Suprapubic skin (tissue), 4 donors: ENCODE data around the gene RUSC2. TPM values are rescaled to one million over a fixed set of nuclear protein-coding genes. Genes with fewer than 3 reads are reported as not detected.

ENCODE experiments used
- DNase-seq, 2 donors: peaks; one replicate each; pipeline ENCODE4 v3.0.0-alpha.2; 2019; ENCODE audit warnings: low spot score in 2 of 2
- H3K27ac ChIP-seq: fragments of 200-600 bp; sonication (generic); one replicate; pipeline ENCODE4 v1.5.1; 2019
- H3K27me3 ChIP-seq: fragments of 200-600 bp; sonication (generic); one replicate; pipeline ENCODE4 v1.5.1; 2019
- H3K36me3 ChIP-seq: fragments of 200-600 bp; sonication (generic); one replicate; pipeline ENCODE4 v1.5.1; 2019
- H3K4me1 ChIP-seq: fragments of 200-600 bp; sonication (generic); one replicate; pipeline ENCODE4 v1.5.1; 2019
- H3K4me3 ChIP-seq: fragments of 200-600 bp; sonication (generic); one replicate; pipeline ENCODE4 v1.5.1; 2019; ENCODE audit warnings: mild to moderate bottlenecking
- H3K9me3 ChIP-seq: fragments of 200-600 bp; sonication (generic); one replicate; pipeline ENCODE4 v1.5.1; 2019
- CTCF ChIP-seq, 2 donors: fragments of 200-600 bp in 1 of 2; fragments of 450-650 bp in 1 of 2; sonication (generic) in 1 of 2; IDR thresholded peaks; one replicate each; pipeline ENCODE4 v1.5.1; 2016 to 2019; ENCODE audit warnings: antibody characterized with exemption in 2 of 2, mild to moderate bottlenecking in 1 of 2, moderate library complexity in 1 of 2
- EP300 ChIP-seq: sonication (generic); formaldehyde crosslinking; IDR thresholded peaks from one replicate; pipeline ENCODE4 v1.6.1; 2017; ENCODE audit warnings: antibody characterized with exemption
- POLR2A ChIP-seq, 2 donors: fragments of 450-650 bp; IDR thresholded peaks; one replicate each; pipeline ENCODE4 v1.6.1; 2017; ENCODE audit warnings: antibody characterized with exemption in 2 of 2, mild to moderate bottlenecking in 2 of 2, moderate library complexity in 2 of 2
- POLR2AphosphoS5 ChIP-seq, 3 donors: sonication (generic); formaldehyde crosslinking; IDR thresholded peaks; one replicate each; pipeline ENCODE4 v1.6.1; 2017; ENCODE audit warnings: antibody characterized with exemption in 3 of 3
- WGBS: methylation state at CpG from one replicate; pipeline ENCODE4 v1.1.5; 2018; 5-methylcytosine and 5-hydroxymethylcytosine counted together
- total RNA-seq, 4 donors: library from RNA; depleted of rRNA; stranded (reverse); fragments of >200 nt; gene quantifications; one replicate each; pipeline ENCODE4 v1.1.0, GENCODE V29; 2016

RUSC2 gene
- total RNA-seq, 4 donors from 2014 or later: 17.5 to 22.3 (median 19.0) TPM

- no peak for DNase-seq
- Histone ChIP-seq H3K4me3 (peak overlapping the region; percentile 39), H3K4me1 (peaks cover 37% of the 10 kb centered on the region), H3K27ac (peak overlapping the region; percentile 80), H3K27me3 (no peaks in the 10 kb centered on the region), H3K36me3 (no peaks in the 10 kb centered on the region), H3K9me3 (no peaks in the 10 kb centered on the region)
- WGBS: 48% methylated on average over 2 of the region's 3 CpGs
- TF ChIP-seq POLR2A (IDR thresholded peaks at IDR 0.05) (no peak), CTCF (IDR thresholded peaks at IDR 0.05) (no peak), POLR2AphosphoS5 (IDR thresholded peaks at IDR 0.05) (no peak), EP300 (no peak)
These were observed 48.0 kb downstream of the RUSC2 start for GRCh38 chr9:35537913-35538312.

GRCh38 chr9:35538361-35539234 is 48.7 kb downstream of the RUSC2 start:
- peak overlapping the region; percentile 80 for H3K27ac ChIP-seq
- peaks cover 37% of the 10 kb centered on the region for H3K4me1 ChIP-seq
- TF ChIP-seq POLR2AphosphoS5 (IDR thresholded peaks at IDR 0.05) (no peak), POLR2A (IDR thresholded peaks at IDR 0.05) (no peak), EP300 (no peak), CTCF (IDR thresholded peaks at IDR 0.05) (no peak)
- H3K27me3 ChIP-seq: no peaks in the 10 kb centered on the region
- WGBS: 12% methylated on average over 18 of the region's 18 CpGs
- DNase-seq: peak; percentile 85 to 86
- H3K9me3 ChIP-seq: no peaks in the 10 kb centered on the region
- H3K4me3 ChIP-seq: peak overlapping the region; percentile 39
- H3K36me3 ChIP-seq: no peaks in the 10 kb centered on the region

Other genes starting within 250 kb of the RUSC2 start
- 10 to 100 TPM; 34.1 to 50.7 (median 46.5) TPM for gene TESK1, start 115.2 kb downstream of the RUSC2 start, total RNA-seq
- 10 to 100 TPM in 1 of 4 donors, 1 to 10 TPM in 3; 1.9 to 16.7 (median 4.9) TPM for gene CD72, start 128.3 kb downstream of the RUSC2 start, total RNA-seq
- gene SIT1, start 160.8 kb downstream of the RUSC2 start, total RNA-seq: 1 to 10 TPM in 1 of 4 donors, not detected in 3; 2.9 TPM
- over 10,000 TPM in 2 of 4 donors, 1,000 to 10,000 TPM in 2; 1,246 to 15,173 (median 11,383) TPM for gene RMRP, start 167.9 kb downstream of the RUSC2 start, total RNA-seq
- 10 to 100 TPM in 1 of 4 donors, 1 to 10 TPM in 3; 5.0 to 13.2 (median 9.6) TPM for gene CCDC107, start 168.2 kb downstream of the RUSC2 start, total RNA-seq
- gene ARHGEF39, start 175.1 kb downstream of the RUSC2 start, total RNA-seq: 10 to 100 TPM in 1 of 4 donors, 1 to 10 TPM in 1, under 1 TPM in 2; 0.34 to 11.3 (median 1.9) TPM
- 1 to 10 TPM in 3 of 4 donors, not detected in 1; 2.1 to 5.7 (median 2.8) TPM for gene CA9, start 183.8 kb downstream of the RUSC2 start, total RNA-seq
- gene TPM2, start 199.8 kb downstream of the RUSC2 start, total RNA-seq: 100 to 1,000 TPM in 1 of 4 donors, 10 to 100 TPM in 3; 40.6 to 105 (median 56.7) TPM
- 100 to 1,000 TPM; 126 to 179 (median 152) TPM for gene TLN1, start 242.1 kb downstream of the RUSC2 start, total RNA-seq
- 10 to 100 TPM; 18.8 to 24.1 (median 23.1) TPM for gene CREB3, start 242.6 kb downstream of the RUSC2 start, total RNA-seq